ENCODE data around the gene HOXA3.

HOXA3 gene

GRCh38 chr7:27172315-27172774, 20.0 kb upstream of the HOXA3 start:
- DNase-seq = no peak
- WGBS (ENCODE audit: extremely low coverage, insufficient coverage, low lambda C conversion rate) = no CpG with 5 or more reads among the region's 10 CpGs
- no peaks in the 10 kb centered on the region for H3K79me2 ChIP-seq (ENCODE audit: control insufficient read depth, insufficient read depth, low read length)
- H3K79me1 ChIP-seq (ENCODE audit: low read length) = no peaks in the 10 kb centered on the region
- H3K4ac ChIP-seq (ENCODE audit: low read depth, low read length) = no peak overlapping the region
- no peak overlapping the region for H3K4me3 ChIP-seq (ENCODE audit: low read length)
- H2AK5ac ChIP-seq (ENCODE audit: low read length) = no peak overlapping the region
- no peak overlapping the region for H3K4me2 ChIP-seq (ENCODE audit: low read length)
- H2BK15ac ChIP-seq (replicated peaks; ENCODE audit: low read depth) = no peak overlapping the region
- H3K23ac ChIP-seq (ENCODE audit: low read length) = no peak overlapping the region
- H3K4me1 ChIP-seq (ENCODE audit: control insufficient read depth, low read depth, low read length) = no peaks in the 10 kb centered on the region
- peaks cover 90% of the 10 kb centered on the region for H3K27me3 ChIP-seq (ENCODE audit: insufficient read depth, low read length, poor library complexity)
- no peak overlapping the region for H2BK120ac ChIP-seq (ENCODE audit: low read depth, low read length)
- no peak overlapping the region for H2BK5ac ChIP-seq (ENCODE audit: low read length)
- H3K18ac ChIP-seq (ENCODE audit: low read length) = no peak overlapping the region
- no peak overlapping the region for H4K5ac ChIP-seq (ENCODE audit: low read length)
- H3K36me3 ChIP-seq (ENCODE audit: control insufficient read depth, insufficient read depth, low read length) = no peaks in the 10 kb centered on the region
- no peak overlapping the region for H3K27ac ChIP-seq (ENCODE audit: low read depth, low read length)
- no peak overlapping the region for H4K8ac ChIP-seq (ENCODE audit: low read depth, low read length)
- H3K56ac ChIP-seq (ENCODE audit: low read length) = no peak overlapping the region
- no peak overlapping the region for H3K9ac ChIP-seq (ENCODE audit: low read length)

DNA sequence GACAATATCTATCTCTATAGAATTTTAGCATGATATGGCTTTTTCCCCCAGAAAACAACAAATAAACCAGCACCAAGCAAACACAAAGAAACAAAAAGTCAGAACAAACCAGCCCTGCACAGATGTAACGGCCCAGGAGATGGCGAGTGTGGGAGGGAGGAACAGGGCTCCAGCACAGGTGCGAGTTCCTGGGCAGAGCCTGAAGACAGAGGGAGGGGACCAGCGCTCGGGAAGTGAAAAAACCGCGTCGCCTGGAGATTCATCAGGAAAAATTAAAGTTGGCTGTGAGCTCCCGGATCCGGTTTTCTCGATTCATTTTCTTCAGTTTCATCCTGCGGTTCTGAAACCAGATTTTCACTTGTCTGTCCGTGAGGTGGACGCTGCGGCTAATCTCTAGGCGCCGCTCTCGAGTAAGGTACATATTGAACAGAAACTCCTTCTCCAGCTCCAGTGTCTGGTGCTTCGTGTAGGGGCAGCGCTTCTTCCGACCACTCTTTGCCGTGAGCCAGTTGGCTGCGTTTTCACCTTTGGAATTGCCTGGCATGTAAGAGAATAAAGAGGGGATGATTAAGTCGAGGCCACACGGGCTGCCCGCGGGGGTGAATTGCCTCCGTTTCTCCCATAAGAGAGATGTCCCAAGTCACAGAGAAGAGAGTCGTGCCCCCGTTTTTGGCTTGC, 19.4 kb upstream of the HOXA3 start:
- H3K56ac ChIP-seq (ENCODE audit: low read length) = no peak overlapping the region
- peaks cover 90% of the 10 kb centered on the region for H3K27me3 ChIP-seq (ENCODE audit: insufficient read depth, low read length, poor library complexity)
- no peak overlapping the region for H2AK5ac ChIP-seq (ENCODE audit: low read length)
- no peak overlapping the region for H3K4me2 ChIP-seq (ENCODE audit: low read length)
- H3K4ac ChIP-seq (ENCODE audit: low read depth, low read length) = no peak overlapping the region
- H3K79me2 ChIP-seq (ENCODE audit: control insufficient read depth, insufficient read depth, low read length) = no peaks in the 10 kb centered on the region
- H3K4me1 ChIP-seq (ENCODE audit: control insufficient read depth, low read depth, low read length) = no peaks in the 10 kb centered on the region
- H4K8ac ChIP-seq (ENCODE audit: low read depth, low read length) = no peak overlapping the region
- H4K5ac ChIP-seq (ENCODE audit: low read length) = no peak overlapping the region
- H2BK5ac ChIP-seq (ENCODE audit: low read length) = no peak overlapping the region
- no peak overlapping the region for H3K23ac ChIP-seq (ENCODE audit: low read length)
- no peak overlapping the region for H3K9ac ChIP-seq (ENCODE audit: low read length)
- no peak overlapping the region for H3K4me3 ChIP-seq (ENCODE audit: low read length)
- no peak overlapping the region for H3K18ac ChIP-seq (ENCODE audit: low read length)
- no peak overlapping the region for H3K27ac ChIP-seq (ENCODE audit: low read depth, low read length)
- no peaks in the 10 kb centered on the region for H3K79me1 ChIP-seq (ENCODE audit: low read length)
- no peak overlapping the region for H2BK15ac ChIP-seq (replicated peaks; ENCODE audit: low read depth)
- DNase-seq = peak; percentile 59
- H3K36me3 ChIP-seq (ENCODE audit: control insufficient read depth, insufficient read depth, low read length) = no peaks in the 10 kb centered on the region
- no CpG with 5 or more reads among the region's 30 CpGs for WGBS (ENCODE audit: extremely low coverage, insufficient coverage, low lambda C conversion rate)
- no peak overlapping the region for H2BK120ac ChIP-seq (ENCODE audit: low read depth, low read length)

DNA sequence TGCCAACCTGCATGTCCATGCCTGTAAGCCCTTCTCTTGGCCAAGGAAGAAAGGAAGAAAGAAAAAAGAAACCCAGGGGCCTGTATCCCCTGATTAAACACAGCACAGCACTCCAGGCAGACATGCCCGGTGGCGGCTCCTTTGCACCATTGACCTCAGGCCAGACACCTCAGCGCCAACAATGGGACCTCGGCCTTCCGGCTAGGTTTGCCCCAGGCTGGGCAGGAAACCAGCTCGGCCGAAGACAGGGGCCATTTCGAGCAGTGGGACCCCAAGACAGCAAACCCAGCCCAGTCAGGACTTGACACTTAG, 18.9 kb upstream of the HOXA3 start:
- Histone ChIP-seq H2BK15ac (replicated peaks; ENCODE audit: low read depth) (no peak overlapping the region), H2AK5ac (ENCODE audit: low read length) (no peak overlapping the region), H3K4me3 (ENCODE audit: low read length) (no peak overlapping the region), H3K27ac (ENCODE audit: low read depth, low read length) (no peak overlapping the region), H3K23ac (ENCODE audit: low read length) (no peak overlapping the region), H3K18ac (ENCODE audit: low read length) (no peak overlapping the region), H3K9ac (ENCODE audit: low read length) (no peak overlapping the region), H3K79me2 (ENCODE audit: control insufficient read depth, insufficient read depth, low read length) (no peaks in the 10 kb centered on the region), H4K5ac (ENCODE audit: low read length) (no peak overlapping the region), H3K4ac (ENCODE audit: low read depth, low read length) (no peak overlapping the region), H3K56ac (ENCODE audit: low read length) (no peak overlapping the region), H3K4me2 (ENCODE audit: low read length) (no peak overlapping the region), H2BK120ac (ENCODE audit: low read depth, low read length) (no peak overlapping the region), H4K8ac (ENCODE audit: low read depth, low read length) (no peak overlapping the region), H2BK5ac (ENCODE audit: low read length) (no peak overlapping the region), H3K79me1 (ENCODE audit: low read length) (no peaks in the 10 kb centered on the region), H3K4me1 (ENCODE audit: control insufficient read depth, low read depth, low read length) (no peaks in the 10 kb centered on the region), H3K27me3 (ENCODE audit: insufficient read depth, low read length, poor library complexity) (peaks cover 90% of the 10 kb centered on the region), H3K36me3 (ENCODE audit: control insufficient read depth, insufficient read depth, low read length) (no peaks in the 10 kb centered on the region)
- no CpG with 5 or more reads among the region's 8 CpGs for WGBS (ENCODE audit: extremely low coverage, insufficient coverage, low lambda C conversion rate)
- DNase-seq = peak; percentile 53

DNA sequence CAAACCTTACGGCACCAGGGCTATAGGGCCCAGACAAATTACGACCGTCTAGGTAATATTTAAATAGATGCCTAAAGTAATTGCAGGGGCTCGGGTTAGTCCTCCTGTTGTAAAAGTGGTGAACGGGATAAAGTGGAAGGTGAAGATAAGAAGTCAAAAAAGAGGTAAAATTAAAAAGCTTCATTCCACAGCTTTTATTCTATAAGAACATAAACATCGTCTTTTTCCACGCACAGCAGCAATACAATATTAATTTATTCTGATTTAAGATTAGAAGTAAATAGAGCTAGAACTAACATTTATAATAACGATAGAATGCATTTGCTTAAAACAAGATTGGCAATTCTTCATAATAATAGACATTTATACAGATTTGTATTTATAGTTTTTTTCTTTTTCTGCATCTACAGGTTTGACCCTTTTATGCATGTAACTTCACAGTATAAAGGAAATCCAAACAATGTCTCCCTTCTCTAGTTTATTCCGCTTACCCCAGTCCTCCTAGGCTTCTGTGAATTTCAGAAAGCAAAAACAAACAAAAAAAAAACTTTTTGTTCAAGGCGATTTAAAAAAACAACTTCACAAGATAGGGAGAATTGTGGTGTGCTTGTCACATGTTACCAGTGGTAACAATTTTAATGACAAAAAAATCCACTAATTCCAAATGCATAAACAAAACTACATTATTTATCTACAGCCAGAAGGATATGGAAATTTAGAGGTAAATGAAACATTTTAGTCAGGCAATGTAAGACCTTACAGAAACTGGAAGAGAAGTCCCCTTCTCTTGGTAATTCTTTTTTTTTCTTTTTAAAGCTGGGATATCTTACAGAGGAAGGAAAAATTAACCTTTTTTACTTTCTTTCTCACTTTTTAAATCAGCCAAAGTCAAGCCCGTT, 18.3 kb upstream of the HOXA3 start:
- no peaks in the 10 kb centered on the region for H3K79me2 ChIP-seq (ENCODE audit: control insufficient read depth, insufficient read depth, low read length)
- no CpG with 5 or more reads among the region's 11 CpGs for WGBS (ENCODE audit: extremely low coverage, insufficient coverage, low lambda C conversion rate)
- no peak overlapping the region for H3K4me3 ChIP-seq (ENCODE audit: low read length)
- no peak overlapping the region for H3K23ac ChIP-seq (ENCODE audit: low read length)
- H3K56ac ChIP-seq (ENCODE audit: low read length) = no peak overlapping the region
- H2BK15ac ChIP-seq (replicated peaks; ENCODE audit: low read depth) = no peak overlapping the region
- no peaks in the 10 kb centered on the region for H3K4me1 ChIP-seq (ENCODE audit: control insufficient read depth, low read depth, low read length)
- no peak for DNase-seq
- H3K4ac ChIP-seq (ENCODE audit: low read depth, low read length) = no peak overlapping the region
- no peaks in the 10 kb centered on the region for H3K79me1 ChIP-seq (ENCODE audit: low read length)
- no peak overlapping the region for H3K18ac ChIP-seq (ENCODE audit: low read length)
- no peak overlapping the region for H3K9ac ChIP-seq (ENCODE audit: low read length)
- H4K8ac ChIP-seq (ENCODE audit: low read depth, low read length) = no peak overlapping the region
- H3K27me3 ChIP-seq (ENCODE audit: insufficient read depth, low read length, poor library complexity) = peaks cover 90% of the 10 kb centered on the region
- no peak overlapping the region for H2AK5ac ChIP-seq (ENCODE audit: low read length)
- no peaks in the 10 kb centered on the region for H3K36me3 ChIP-seq (ENCODE audit: control insufficient read depth, insufficient read depth, low read length)
- H2BK120ac ChIP-seq (ENCODE audit: low read depth, low read length) = no peak overlapping the region
- no peak overlapping the region for H4K5ac ChIP-seq (ENCODE audit: low read length)
- H3K4me2 ChIP-seq (ENCODE audit: low read length) = no peak overlapping the region
- H2BK5ac ChIP-seq (ENCODE audit: low read length) = no peak overlapping the region
- H3K27ac ChIP-seq (ENCODE audit: low read depth, low read length) = no peak overlapping the region

DNA sequence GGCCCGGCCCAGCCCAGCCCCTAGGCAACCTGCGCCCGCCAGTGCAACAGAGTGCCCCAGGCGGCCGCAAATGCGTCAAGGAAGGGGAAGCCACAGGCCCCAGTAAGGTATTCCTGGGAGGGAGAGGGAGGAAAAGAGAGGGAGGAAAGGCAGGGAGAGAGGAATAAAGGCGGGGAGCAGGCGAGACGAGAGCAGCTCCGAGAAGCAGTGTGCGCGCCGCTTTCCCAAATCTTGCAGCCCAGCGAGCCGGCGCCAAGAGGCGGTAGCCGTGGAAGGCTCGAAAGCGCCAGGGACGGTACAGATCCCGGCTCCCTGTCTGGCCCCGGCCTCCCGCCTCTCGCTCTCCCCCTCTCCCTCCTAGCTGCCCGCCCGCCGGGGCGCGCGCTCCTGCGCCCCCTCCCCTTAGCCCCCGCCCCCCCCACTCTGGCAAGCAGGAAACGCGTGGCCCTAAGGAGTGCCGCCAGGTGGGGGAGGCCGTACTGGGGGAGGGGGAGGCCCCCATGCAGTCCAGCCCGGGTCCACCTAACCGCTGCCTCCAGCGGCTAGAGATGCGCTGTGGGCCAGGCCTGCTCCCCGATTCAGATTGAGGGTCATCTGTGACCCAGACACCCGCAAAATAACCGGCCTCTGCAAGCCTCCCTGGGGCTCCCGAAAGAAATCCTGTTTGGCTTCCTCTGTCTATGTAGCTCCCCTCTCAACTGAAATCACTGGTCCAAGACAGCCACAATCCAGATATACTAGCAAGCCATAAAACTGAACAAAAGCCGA, 17.5 kb upstream of the HOXA3 start:
- no CpG with 5 or more reads among the region's 46 CpGs for WGBS (ENCODE audit: extremely low coverage, insufficient coverage, low lambda C conversion rate)
- Histone ChIP-seq H2BK5ac (ENCODE audit: low read length) (no peak overlapping the region), H4K5ac (ENCODE audit: low read length) (no peak overlapping the region), H3K4ac (ENCODE audit: low read depth, low read length) (no peak overlapping the region), H2BK120ac (ENCODE audit: low read depth, low read length) (no peak overlapping the region), H3K9ac (ENCODE audit: low read length) (no peak overlapping the region), H3K18ac (ENCODE audit: low read length) (no peak overlapping the region), H3K79me1 (ENCODE audit: low read length) (no peaks in the 10 kb centered on the region), H3K27me3 (ENCODE audit: insufficient read depth, low read length, poor library complexity) (peaks cover 90% of the 10 kb centered on the region), H4K8ac (ENCODE audit: low read depth, low read length) (no peak overlapping the region), H2AK5ac (ENCODE audit: low read length) (no peak overlapping the region), H3K79me2 (ENCODE audit: control insufficient read depth, insufficient read depth, low read length) (no peaks in the 10 kb centered on the region), H3K4me3 (ENCODE audit: low read length) (no peak overlapping the region), H3K56ac (ENCODE audit: low read length) (no peak overlapping the region), H3K23ac (ENCODE audit: low read length) (no peak overlapping the region), H3K27ac (ENCODE audit: low read depth, low read length) (no peak overlapping the region), H2BK15ac (replicated peaks; ENCODE audit: low read depth) (no peak overlapping the region), H3K36me3 (ENCODE audit: control insufficient read depth, insufficient read depth, low read length) (no peaks in the 10 kb centered on the region), H3K4me1 (ENCODE audit: control insufficient read depth, low read depth, low read length) (no peaks in the 10 kb centered on the region), H3K4me2 (ENCODE audit: low read length) (peak overlapping the region; percentile 27)
- DNase-seq = peak; percentile 74

Data from mesendoderm (in vitro differentiated cells).